Endothelial cell of umbilical vein (primary cell): ENCODE results near the gene AFDN. TPM values are rescaled to one million over a fixed set of nuclear protein-coding genes. Genes with fewer than 3 reads are reported as not detected.

Experiments
- BruUV-seq: library from RNA; stranded (reverse); fragments of 400-500 nt; replicated peaks from 2 replicates; lab custom pipeline; 2021; lab: Mats Ljungman, UMichigan
- CTCF ChIA-PET: fragments of 300-600, 350-600 bp; sonication (Branson Sonifier 250); formaldehyde crosslinking; loops from one replicate; lab custom pipeline; 2021; ENCODE audit warnings: antibody characterized with exemption, inconsistent platforms; lab: Charles Lee
- POLR2A ChIA-PET: fragments of 300-600, 350-600 bp; sonication (Branson Sonifier 250); formaldehyde crosslinking; loops from one replicate; lab custom pipeline; 2021; ENCODE audit warnings: antibody characterized with exemption, inconsistent platforms; lab: Charles Lee
- DNase-seq: peaks from one replicate; pipeline ENCODE4 v3.0.0-alpha.2; 2011; ENCODE audit warnings: low read depth, low spot score
- FAIRE-seq: peaks from 2 replicates; lab custom pipeline; 2011; peaks lifted over from hg19 to GRCh38; lab: Jason Lieb, UNC
- H2AFZ ChIP-seq: 2 replicates; pipeline ENCODE4 v1.6.0; 2012; ENCODE audit warnings: low read depth, low read length, control low read depth, inconsistent platforms
- H3K27ac ChIP-seq: 2 replicates; pipeline ENCODE4 v1.5.1; 2011; ENCODE audit warnings: low read depth, mild to moderate bottlenecking, control low read depth, low read length, moderate library complexity; ENCODE audit not compliant: insufficient read depth
- H3K27me3 ChIP-seq, 2 experiments: 2 replicates each; pipeline versions ENCODE4 v1.6.0 to v1.6.1; 2011; ENCODE audit warnings: low read length in 2 of 2, mixed read lengths in 1 of 2; ENCODE audit not compliant: control insufficient read depth in 2 of 2, insufficient read depth in 2 of 2
- H3K36me3 ChIP-seq, 2 experiments: 2 replicates in 1 of 2; 3 replicates in 1 of 2; pipeline ENCODE4 v1.5.1; 2011; ENCODE audit warnings: low read length in 2 of 2, mild to moderate bottlenecking in 1 of 2, moderate library complexity in 1 of 2; ENCODE audit not compliant: control insufficient read depth in 2 of 2, insufficient read depth in 2 of 2; ENCODE audit errors: extremely low read depth in 1 of 2
- H3K4me1 ChIP-seq: 3 replicates; pipeline ENCODE4 v1.5.1; 2011; ENCODE audit warnings: mild to moderate bottlenecking, low read length; ENCODE audit not compliant: control insufficient read depth, insufficient read depth; ENCODE audit errors: extremely low read depth
- H3K4me2 ChIP-seq: 2 replicates; pipeline ENCODE4 v1.6.1; 2011; ENCODE audit warnings: low read length, control low read depth, mixed read lengths; ENCODE audit not compliant: insufficient read depth
- H3K4me3 ChIP-seq, 3 experiments: fragments of 200-600 bp in 1 of 3; sonication (generic), shearing (Covaris generic) in 1 of 3; replicated peaks in 1 of 3; 2 replicates each; pipeline ENCODE4 v1.5.1; 2011 to 2016; ENCODE audit warnings: control low read depth in 3 of 3, low read length in 3 of 3, mild to moderate bottlenecking in 2 of 3, inconsistent platforms in 1 of 3, low read depth in 1 of 3, moderate library complexity in 1 of 3; ENCODE audit not compliant: insufficient read depth in 1 of 3
- H3K79me2 ChIP-seq: 2 replicates; pipeline ENCODE4 v1.6.0; 2012; ENCODE audit warnings: low read length, inconsistent platforms; ENCODE audit not compliant: control insufficient read depth, insufficient read depth
- H3K9ac ChIP-seq: replicated peaks from 2 replicates; pipeline ENCODE3; 2011; ENCODE audit warnings: low read length, control low read depth; ENCODE audit not compliant: insufficient read depth; ENCODE audit errors: extremely low read depth
- H3K9me1 ChIP-seq: replicated peaks from 3 replicates; pipeline ENCODE4 v1.6.0; 2011; ENCODE audit warnings: mild to moderate bottlenecking, low read length; ENCODE audit not compliant: control insufficient read depth, insufficient read depth; ENCODE audit errors: extremely low read depth
- H3K9me3 ChIP-seq: replicated peaks from 2 replicates; pipeline ENCODE4 v1.5.1; 2012; ENCODE audit warnings: low read length, inconsistent platforms; ENCODE audit not compliant: control insufficient read depth, insufficient read depth
- H4K20me1 ChIP-seq: replicated peaks from 2 replicates; pipeline ENCODE3; 2011; ENCODE audit warnings: mild to moderate bottlenecking, low read length; ENCODE audit not compliant: control insufficient read depth, insufficient read depth; ENCODE audit errors: extremely low read depth
- EZH2 ChIP-seq: IDR thresholded peaks from 2 replicates; pipeline ENCODE4 v1.6.1; 2012; ENCODE audit warnings: borderline replicate concordance, low read depth, mild to moderate bottlenecking, moderate library complexity, low read length, inconsistent platforms; ENCODE audit not compliant: severe bottlenecking
- FOS ChIP-seq: IDR thresholded peaks from 2 replicates; pipeline ENCODE4 v1.6.1; 2011; ENCODE audit warnings: mild to moderate bottlenecking, low read length, moderate library complexity, borderline replicate concordance; ENCODE audit not compliant: insufficient read depth
- GATA2 ChIP-seq: IDR thresholded peaks from 2 replicates; pipeline ENCODE4 v1.7.0; 2011; ENCODE audit warnings: low read depth, mild to moderate bottlenecking, moderate library complexity, mixed read lengths, low read length; ENCODE audit not compliant: insufficient read length, insufficient read depth
- JUN ChIP-seq: IDR thresholded peaks from 2 replicates; pipeline ENCODE4 v1.6.1; 2011; ENCODE audit warnings: borderline replicate concordance, low read depth; ENCODE audit not compliant: insufficient read length, insufficient read depth
- MYC ChIP-seq: IDR thresholded peaks from one replicate; pipeline ENCODE4 v1.6.1; 2011; ENCODE audit warnings: mild to moderate bottlenecking, low read depth, low read length
- POLR2A ChIP-seq: IDR thresholded peaks from 2 replicates; pipeline ENCODE4 v1.6.1; 2012; ENCODE audit warnings: low read depth, mild to moderate bottlenecking, control low read depth, low read length
- POLR2AphosphoS5 ChIP-seq: IDR thresholded peaks from 2 replicates; pipeline ENCODE4 v1.6.1; 2012; ENCODE audit warnings: low read depth, mild to moderate bottlenecking, control low read depth, low read length, moderate library complexity; ENCODE audit not compliant: insufficient read depth
- dilution Hi-C: fragments of 300-500 bp; cut with MboI; formaldehyde crosslinking; loops from one replicate; pipeline ENCODE4 v1.15.0; 2019; ENCODE audit warnings: low sequenced_read_pairs; ENCODE audit not compliant: extremely low pct_ligation_motif_present
- intact Hi-C: fragments of 100-400 bp; cut with micrococcal nuclease; formaldehyde crosslinking; loops from one replicate; pipeline ENCODE4 v1.10.0; 2022
- polyA plus RNA-seq, 4 experiments: library from polyadenylated mRNA; depleted of rRNA in 3 of 4; stranded (reverse) in 3 of 4; unstranded in 1 of 4; fragments of >200 nt; gene quantifications; 2 replicates each; pipeline versions ENCODE4 v1.2.1 to v1.2.3, GENCODE V29; 2011 to 2012; ENCODE audit warnings: missing spikeins in 1 of 4
- total RNA-seq: library from RNA; stranded (reverse); gene quantifications from 2 replicates; pipeline ENCODE4 v1.2.3, GENCODE V29; 2021
- TF ChIP-seq, protein P1 (sequence below): IDR thresholded peaks from 2 replicates; pipeline ENCODE4 v1.6.1; 2011; ENCODE audit not compliant: insufficient read depth, insufficient read length
- TF ChIP-seq, protein P2 (sequence below), 2 donors: IDR thresholded peaks; 1 replicate in 1 of 2; 2 replicates in 1 of 2; pipeline ENCODE4 v1.5.1; 2011; ENCODE audit warnings: low read length in 2 of 2, mild to moderate bottlenecking in 2 of 2, moderate library complexity in 2 of 2, control low read depth in 1 of 2, inconsistent platforms in 1 of 2, low read depth in 1 of 2; ENCODE audit not compliant: insufficient read depth in 1 of 2; ENCODE audit errors: extremely low read depth in 1 of 2

Gene AFDN
- total and polyA plus RNA-seq, 2 donors (not counting 3 experiments of a cell fraction or from before 2014, with no cell fraction given): 31.0 to 134 TPM

DNA sequence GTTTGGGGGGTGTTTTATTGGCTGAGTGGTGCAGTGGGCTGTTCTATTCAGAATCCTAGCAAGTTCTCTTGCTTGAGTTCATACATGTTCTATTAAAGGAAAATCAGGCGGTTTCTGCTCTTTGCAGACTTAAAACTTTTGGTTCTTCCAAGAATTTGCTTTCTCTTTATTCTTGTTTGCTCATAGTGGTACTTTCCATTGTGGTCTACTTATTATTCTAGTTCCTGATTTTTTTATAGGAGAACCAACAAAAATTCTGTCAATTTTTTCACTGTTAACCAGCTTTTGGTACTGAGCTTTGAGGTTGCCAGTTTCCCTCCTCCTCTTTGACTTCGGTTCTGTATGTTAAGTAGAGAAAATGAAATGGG is 6.7 kb downstream of the AFDN start:
- Histone ChIP-seq H3K4me1 (peaks cover 21% of the 10 kb centered on the region), H3K9ac (no peak overlapping the region), H3K4me3 (no peak overlapping the region), H3K79me2 (peaks cover 84% of the 10 kb centered on the region), H2AFZ (no peak overlapping the region), H3K27ac (no peak overlapping the region), H3K9me3 (no peaks in the 10 kb centered on the region), H3K9me1 (no peaks in the 10 kb centered on the region), H4K20me1 (peaks cover 59% of the 10 kb centered on the region), H3K27me3 (no peaks in the 10 kb centered on the region), H3K4me2 (no peak overlapping the region), H3K36me3 (no peaks in the 10 kb centered on the region)
- POLR2A ChIA-PET: no interaction called here
- FAIRE-seq (no peak), DNase-seq (no peak)
- BruUV-seq: no TSS peak
- TF ChIP-seq, protein P1, sequence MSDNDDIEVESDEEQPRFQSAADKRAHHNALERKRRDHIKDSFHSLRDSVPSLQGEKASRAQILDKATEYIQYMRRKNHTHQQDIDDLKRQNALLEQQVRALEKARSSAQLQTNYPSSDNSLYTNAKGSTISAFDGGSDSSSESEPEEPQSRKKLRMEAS: no peak
- TF ChIP-seq FOS (no peak), MYC (no peak), GATA2 (no peak), JUN (no peak), POLR2A (no peak), EZH2 (no peak), POLR2AphosphoS5 (no peak)
- TF ChIP-seq, protein P2, sequence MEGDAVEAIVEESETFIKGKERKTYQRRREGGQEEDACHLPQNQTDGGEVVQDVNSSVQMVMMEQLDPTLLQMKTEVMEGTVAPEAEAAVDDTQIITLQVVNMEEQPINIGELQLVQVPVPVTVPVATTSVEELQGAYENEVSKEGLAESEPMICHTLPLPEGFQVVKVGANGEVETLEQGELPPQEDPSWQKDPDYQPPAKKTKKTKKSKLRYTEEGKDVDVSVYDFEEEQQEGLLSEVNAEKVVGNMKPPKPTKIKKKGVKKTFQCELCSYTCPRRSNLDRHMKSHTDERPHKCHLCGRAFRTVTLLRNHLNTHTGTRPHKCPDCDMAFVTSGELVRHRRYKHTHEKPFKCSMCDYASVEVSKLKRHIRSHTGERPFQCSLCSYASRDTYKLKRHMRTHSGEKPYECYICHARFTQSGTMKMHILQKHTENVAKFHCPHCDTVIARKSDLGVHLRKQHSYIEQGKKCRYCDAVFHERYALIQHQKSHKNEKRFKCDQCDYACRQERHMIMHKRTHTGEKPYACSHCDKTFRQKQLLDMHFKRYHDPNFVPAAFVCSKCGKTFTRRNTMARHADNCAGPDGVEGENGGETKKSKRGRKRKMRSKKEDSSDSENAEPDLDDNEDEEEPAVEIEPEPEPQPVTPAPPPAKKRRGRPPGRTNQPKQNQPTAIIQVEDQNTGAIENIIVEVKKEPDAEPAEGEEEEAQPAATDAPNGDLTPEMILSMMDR (IDR thresholded peaks at IDR 0.05; ENCODE audit: extremely low read depth in 1 of 2, insufficient read depth in 1 of 2, low read depth in 1 of 2, low read length in 2 of 2): no peak
- intact Hi-C loops: loop anchor here (2.0 kb wide), 1 partner anchor 17 kb away; no protein-coding TSS in a partner anchor
- dilution Hi-C loops: no loop called here
- CTCF ChIA-PET: interaction anchor here (1.0 kb wide), 1 partner anchor 348 kb away, joined by 3 read pairs; no protein-coding TSS in a partner anchor
